ENCODE measurements around the gene PCDHA4. TPM values are rescaled to one million over a fixed set of nuclear protein-coding genes. Genes with fewer than 3 reads are reported as not detected.
A peak's percentile ranks its signal among the peaks of the same experiment; 100 is the strongest.

Gene PCDHA4
- total RNA-seq (1 to 10 TPM; 1.1 to 1.2 (median 1.1) TPM), polyA plus RNA-seq (under 1 TPM in 1 of 3 donors, not detected in 2; 0.38 TPM)

DNA sequence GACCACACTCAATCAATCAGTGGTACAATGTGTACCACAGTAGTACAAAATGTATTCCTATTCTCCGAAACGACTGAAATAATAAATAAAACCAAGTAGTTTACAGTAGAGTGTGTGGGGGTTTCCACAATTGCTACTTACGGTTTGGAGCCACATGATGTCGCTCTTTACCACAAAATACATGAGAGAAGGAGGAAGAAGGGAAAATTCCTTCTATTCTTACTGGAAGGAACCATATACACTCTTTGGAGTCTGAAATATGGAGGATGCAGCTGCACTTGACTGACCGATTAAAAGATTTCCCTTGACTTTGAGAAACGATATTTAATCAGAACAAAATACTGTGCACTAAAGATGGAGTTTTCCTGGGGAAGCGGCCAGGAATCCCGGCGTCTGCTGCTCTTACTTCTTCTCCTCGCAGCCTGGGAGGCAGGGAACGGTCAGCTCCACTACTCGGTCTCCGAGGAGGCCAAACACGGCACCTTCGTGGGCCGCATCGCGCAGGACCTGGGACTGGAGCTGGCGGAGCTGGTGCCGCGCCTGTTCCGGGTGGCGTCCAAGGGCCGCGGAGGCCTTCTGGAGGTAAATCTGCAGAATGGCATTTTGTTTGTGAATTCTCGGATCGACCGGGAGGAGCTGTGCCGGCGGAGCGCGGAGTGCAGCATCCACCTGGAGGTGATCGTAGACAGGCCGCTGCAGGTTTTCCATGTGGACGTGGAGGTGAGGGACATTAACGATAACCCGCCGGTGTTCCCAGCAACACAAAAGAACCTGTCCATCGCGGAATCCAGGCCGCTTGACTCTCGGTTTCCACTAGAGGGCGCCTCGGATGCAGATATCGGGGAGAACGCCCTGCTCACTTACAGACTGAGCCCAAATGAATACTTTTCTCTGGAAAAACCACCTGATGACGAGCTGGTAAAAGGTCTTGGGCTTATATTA lies at the start of gene PCDHA4:
Gene PCDHA4, plus strand, starts transcription at position 235 of the 942 bp plus-strand sequence.
- Histone ChIP-seq H3K27ac (peak within 1 kb of the TSS in 2 of 4 donors; percentile 27 to 37), H3K4me1 (no peaks in the 10 kb centered on the region), H3K9me3 (peaks cover 0 to 19% (median 13%) of the 10 kb centered on the region in 4 donors), H3K4me3 (peak within 1 kb of the TSS in 3 of 4 donors; percentile 35 to 43 (median 40)), H3K36me3 (no peaks in the 10 kb centered on the region), H3K27me3 (peaks cover 0 to 33% (median 0%) of the 10 kb centered on the region in 3 donors)
- intact Hi-C loops (cut with DNase I): loop anchor here (5.0 kb wide), 1 partner anchor 235 kb away; no protein-coding TSS in a partner anchor
- no peak for DNase-seq
- 24 to 50% methylated on average over 38 of the region's 47 CpGs for WGBS, 2 donors
- TF ChIP-seq, protein P1, sequence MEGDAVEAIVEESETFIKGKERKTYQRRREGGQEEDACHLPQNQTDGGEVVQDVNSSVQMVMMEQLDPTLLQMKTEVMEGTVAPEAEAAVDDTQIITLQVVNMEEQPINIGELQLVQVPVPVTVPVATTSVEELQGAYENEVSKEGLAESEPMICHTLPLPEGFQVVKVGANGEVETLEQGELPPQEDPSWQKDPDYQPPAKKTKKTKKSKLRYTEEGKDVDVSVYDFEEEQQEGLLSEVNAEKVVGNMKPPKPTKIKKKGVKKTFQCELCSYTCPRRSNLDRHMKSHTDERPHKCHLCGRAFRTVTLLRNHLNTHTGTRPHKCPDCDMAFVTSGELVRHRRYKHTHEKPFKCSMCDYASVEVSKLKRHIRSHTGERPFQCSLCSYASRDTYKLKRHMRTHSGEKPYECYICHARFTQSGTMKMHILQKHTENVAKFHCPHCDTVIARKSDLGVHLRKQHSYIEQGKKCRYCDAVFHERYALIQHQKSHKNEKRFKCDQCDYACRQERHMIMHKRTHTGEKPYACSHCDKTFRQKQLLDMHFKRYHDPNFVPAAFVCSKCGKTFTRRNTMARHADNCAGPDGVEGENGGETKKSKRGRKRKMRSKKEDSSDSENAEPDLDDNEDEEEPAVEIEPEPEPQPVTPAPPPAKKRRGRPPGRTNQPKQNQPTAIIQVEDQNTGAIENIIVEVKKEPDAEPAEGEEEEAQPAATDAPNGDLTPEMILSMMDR (IDR thresholded peaks at IDR 0.05): peak in 1 of 4 experiments; percentile 22
- TF ChIP-seq POLR2AphosphoS5 (IDR thresholded peaks at IDR 0.05): no peak
- no peak for TF ChIP-seq EP300 (IDR thresholded peaks at IDR 0.05)
- no peak for TF ChIP-seq POLR2A (IDR thresholded peaks at IDR 0.05)

GRCh38 chr5:140764177-140764973 lies 42.5 kb upstream of the PCDHA4 start:
- Histone ChIP-seq H3K27me3 (no peaks in the 10 kb centered on the region), H3K4me1 (no peaks in the 10 kb centered on the region), H3K27ac (no peak overlapping the region), H3K4me3 (no peak overlapping the region), H3K9me3 (peaks cover 11 to 80% (median 51%) of the 10 kb centered on the region in 4 donors), H3K36me3 (no peaks in the 10 kb centered on the region)
- intact Hi-C loops (cut with DNase I): no loop called here
- TF ChIP-seq, protein P1 (IDR thresholded peaks at IDR 0.05): no peak
- TF ChIP-seq POLR2A (IDR thresholded peaks at IDR 0.05) (no peak), POLR2AphosphoS5 (IDR thresholded peaks at IDR 0.05) (no peak), EP300 (IDR thresholded peaks at IDR 0.05) (no peak)
- no peak for DNase-seq
- 86 to 87% methylated on average over 2 of the region's 2 CpGs for WGBS, 2 donors

- 84 to 90% methylated on average over 4 of the region's 4 CpGs for WGBS, 2 donors
- H3K9me3 ChIP-seq: peaks cover 11 to 74% (median 46%) of the 10 kb centered on the region in 4 donors
- intact Hi-C loops (cut with DNase I): no loop called here
Observed at GRCh38 chr5:140767444-140767843, 39.4 kb upstream of the PCDHA4 start.

DNA sequence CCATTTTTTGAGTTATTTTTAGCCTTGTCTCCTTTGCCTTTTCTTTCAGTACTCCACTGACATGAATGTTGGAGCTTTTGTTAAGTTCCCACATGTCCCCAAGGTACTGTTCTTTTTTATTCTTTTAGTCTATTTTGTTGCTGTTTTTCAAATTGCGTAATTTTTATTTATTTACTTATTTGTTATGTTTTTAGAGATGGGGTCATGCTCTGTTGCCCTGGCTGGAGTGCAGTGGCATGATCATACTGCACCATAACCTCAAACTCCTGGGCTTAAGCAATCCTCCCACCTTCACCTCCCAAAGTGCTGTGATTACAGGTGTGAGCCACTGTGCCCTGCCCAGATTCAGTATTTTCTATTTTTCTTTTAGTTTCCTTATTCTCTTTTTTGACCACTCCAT lies 26.4 kb upstream of the PCDHA4 start:
- Histone ChIP-seq H3K36me3 (no peaks in the 10 kb centered on the region), H3K9me3 (peaks cover 0 to 27% (median 17%) of the 10 kb centered on the region in 4 donors), H3K4me1 (no peaks in the 10 kb centered on the region), H3K4me3 (no peak overlapping the region), H3K27me3 (peaks cover 0 to 8% (median 0%) of the 10 kb centered on the region in 3 donors), H3K27ac (no peak overlapping the region)
- no peak for DNase-seq
- 83 to 92% methylated on average over 1 of the region's 1 CpG for WGBS, 2 donors
- TF ChIP-seq, protein P1 (IDR thresholded peaks at IDR 0.05): no peak
- TF ChIP-seq POLR2A (IDR thresholded peaks at IDR 0.05): no peak
- TF ChIP-seq POLR2AphosphoS5 (IDR thresholded peaks at IDR 0.05): no peak
- TF ChIP-seq EP300 (IDR thresholded peaks at IDR 0.05): no peak
- intact Hi-C loops (cut with DNase I): no loop called here

More at GRCh38 chr5:140767444-140767843, 39.4 kb upstream of the PCDHA4 start:
- DNase-seq: no peak
- no peak overlapping the region for H3K4me3 ChIP-seq
- H3K36me3 ChIP-seq: no peaks in the 10 kb centered on the region
- H3K27ac ChIP-seq: no peak overlapping the region
- TF ChIP-seq POLR2AphosphoS5 (IDR thresholded peaks at IDR 0.05) (no peak), EP300 (IDR thresholded peaks at IDR 0.05) (no peak), POLR2A (IDR thresholded peaks at IDR 0.05) (no peak)
- TF ChIP-seq, protein P1 (IDR thresholded peaks at IDR 0.05): no peak
- H3K4me1 ChIP-seq: no peaks in the 10 kb centered on the region
- H3K27me3 ChIP-seq: no peaks in the 10 kb centered on the region
